Neuron (in vitro differentiated cells): ENCODE measurements around the gene ANKS6.

Source experiments
- H2AFZ ChIP-seq: one replicate; pipeline ENCODE4 v1.6.1; 2013; ENCODE audit warnings: low read depth, mild to moderate bottlenecking, inconsistent platforms, low read length, moderate library complexity
- H3K27me3 ChIP-seq: one replicate; pipeline ENCODE4 v1.6.1; 2013; ENCODE audit warnings: low read length; ENCODE audit not compliant: insufficient read depth
- H3K36me3 ChIP-seq: one replicate; pipeline ENCODE4 v1.6.1; 2013; ENCODE audit warnings: low read length; ENCODE audit not compliant: insufficient read depth
- H3K4me1 ChIP-seq: one replicate; pipeline ENCODE4 v1.6.1; 2013; ENCODE audit warnings: low read length; ENCODE audit not compliant: insufficient read depth
- H3K4me3 ChIP-seq: 2 replicates; pipeline ENCODE4 v1.5.1; 2013; ENCODE audit warnings: mild to moderate bottlenecking, low read length, moderate library complexity
- H3K9me3 ChIP-seq: one replicate; pipeline ENCODE4 v1.6.1; 2013; ENCODE audit warnings: low read length

ANKS6 gene

GRCh38 chr9:98808411-98808815, 12.1 kb upstream of the ANKS6 start:
- peaks cover 21% of the 10 kb centered on the region for H3K4me1 ChIP-seq
- H3K36me3 ChIP-seq: no peaks in the 10 kb centered on the region
- H3K27me3 ChIP-seq: peaks cover 30% of the 10 kb centered on the region
- H2AFZ ChIP-seq: no peak overlapping the region
- no peaks in the 10 kb centered on the region for H3K9me3 ChIP-seq
- peak overlapping the region; percentile 59 for H3K4me3 ChIP-seq

GRCh38 chr9:98807814-98808195, 11.4 kb upstream of the ANKS6 start:
- Histone ChIP-seq H3K27me3 (peaks cover 35% of the 10 kb centered on the region), H3K4me1 (peaks cover 21% of the 10 kb centered on the region), H3K9me3 (no peaks in the 10 kb centered on the region), H2AFZ (peak overlapping the region; percentile 59), H3K36me3 (no peaks in the 10 kb centered on the region), H3K4me3 (peak overlapping the region; percentile 59)

GRCh38 chr9:98807070-98807813, 10.9 kb upstream of the ANKS6 start, which contains the start of gene GALNT12:
Gene GALNT12, plus strand, starts transcription at chr9:98807670. Its CDS starts 29 bp downstream, at chr9:98807699.
- H3K9me3 ChIP-seq: no peaks in the 10 kb centered on the region
- H3K27me3 ChIP-seq: peaks cover 38% of the 10 kb centered on the region
- peak within 1 kb of the TSS; percentile 59 for H2AFZ ChIP-seq
- peaks cover 21% of the 10 kb centered on the region for H3K4me1 ChIP-seq
- H3K36me3 ChIP-seq: no peaks in the 10 kb centered on the region
- H3K4me3 ChIP-seq: peak within 1 kb of the TSS; percentile 59

- Histone ChIP-seq H3K4me1 (peaks cover 21% of the 10 kb centered on the region), H2AFZ (no peak overlapping the region), H3K9me3 (no peaks in the 10 kb centered on the region), H3K27me3 (peaks cover 42% of the 10 kb centered on the region), H3K36me3 (no peaks in the 10 kb centered on the region), H3K4me3 (no peak overlapping the region)
These were observed 10.2 kb upstream of the ANKS6 start for GRCh38 chr9:98806394-98807035.

GRCh38 chr9:98805506-98806272, 9.3 kb upstream of the ANKS6 start:
- H2AFZ ChIP-seq: no peak overlapping the region
- H3K27me3 ChIP-seq: peaks cover 42% of the 10 kb centered on the region
- H3K9me3 ChIP-seq: no peaks in the 10 kb centered on the region
- H3K4me1 ChIP-seq: peaks cover 21% of the 10 kb centered on the region
- H3K4me3 ChIP-seq: no peak overlapping the region
- no peaks in the 10 kb centered on the region for H3K36me3 ChIP-seq

- H3K4me3 ChIP-seq: no peak overlapping the region
These were observed 7.7 kb upstream of the ANKS6 start for GRCh38 chr9:98804083-98804482.

GRCh38 chr9:98801969-98802371, 5.6 kb upstream of the ANKS6 start:
- Histone ChIP-seq H3K9me3 (peaks cover 2% of the 10 kb centered on the region), H3K4me1 (no peaks in the 10 kb centered on the region), H3K4me3 (no peak overlapping the region), H3K27me3 (peaks cover 24% of the 10 kb centered on the region), H3K36me3 (no peaks in the 10 kb centered on the region), H2AFZ (no peak overlapping the region)

More at GRCh38 chr9:98804083-98804482, 7.7 kb upstream of the ANKS6 start:
- Histone ChIP-seq H3K4me1 (peaks cover 8% of the 10 kb centered on the region), H2AFZ (no peak overlapping the region), H3K36me3 (no peaks in the 10 kb centered on the region), H3K9me3 (peaks cover 1% of the 10 kb centered on the region), H3K27me3 (peaks cover 35% of the 10 kb centered on the region)

- Histone ChIP-seq H3K36me3 (no peaks in the 10 kb centered on the region), H3K4me1 (peaks cover 2% of the 10 kb centered on the region), H3K27me3 (peaks cover 20% of the 10 kb centered on the region), H2AFZ (no peak overlapping the region), H3K9me3 (peaks cover 2% of the 10 kb centered on the region), H3K4me3 (no peak overlapping the region)
These were observed 5.2 kb upstream of the ANKS6 start for GRCh38 chr9:98801561-98801960.

GRCh38 chr9:98798254-98798653, 1.9 kb upstream of the ANKS6 start:
- Histone ChIP-seq H3K4me1 (peaks cover 9% of the 10 kb centered on the region), H3K9me3 (peaks cover 2% of the 10 kb centered on the region), H3K27me3 (peaks cover 11% of the 10 kb centered on the region), H3K36me3 (no peaks in the 10 kb centered on the region), H2AFZ (no peak overlapping the region), H3K4me3 (no peak overlapping the region)

GRCh38 chr9:98797491-98797890, 1.1 kb upstream of the ANKS6 start:
- no peak overlapping the region for H3K4me3 ChIP-seq
- peaks cover 9% of the 10 kb centered on the region for H3K4me1 ChIP-seq
- H2AFZ ChIP-seq: no peak overlapping the region
- peaks cover 5% of the 10 kb centered on the region for H3K27me3 ChIP-seq
- H3K36me3 ChIP-seq: no peaks in the 10 kb centered on the region
- H3K9me3 ChIP-seq: peaks cover 2% of the 10 kb centered on the region

GRCh38 chr9:98795970-98796363, 388 bp downstream of the ANKS6 start:
- Histone ChIP-seq H3K36me3 (no peaks in the 10 kb centered on the region), H3K9me3 (peaks cover 2% of the 10 kb centered on the region), H2AFZ (peak overlapping the region; percentile 73), H3K27me3 (no peaks in the 10 kb centered on the region), H3K4me1 (peaks cover 16% of the 10 kb centered on the region), H3K4me3 (peak overlapping the region; percentile 75)

- H3K27me3 ChIP-seq: no peaks in the 10 kb centered on the region
- peak overlapping the region; percentile 75 for H3K4me3 ChIP-seq
- H3K36me3 ChIP-seq: no peaks in the 10 kb centered on the region
- peaks cover 2% of the 10 kb centered on the region for H3K9me3 ChIP-seq
- peaks cover 16% of the 10 kb centered on the region for H3K4me1 ChIP-seq
- H2AFZ ChIP-seq: peak overlapping the region; percentile 73
These were observed 930 bp downstream of the ANKS6 start for GRCh38 chr9:98795295-98795955.
